ENCODE data around the gene UGT2B11. TPM values are rescaled to one million over a fixed set of nuclear protein-coding genes. Genes with fewer than 3 reads are reported as not detected.
"Not testable (repeated sequence)": the region's sequence is repeated elsewhere in the genome, so short reads cannot be mapped to it uniquely, and the experiment has no call there.

The UGT2B11 gene
- not detected for total RNA-seq

GRCh38 chr4:69214716-69215115 lies at the start of gene UGT2B11:
Gene UGT2B11 (minus strand): TSS chr4:69214748. CDS start chr4:69214722, 26 bp downstream.
- Histone ChIP-seq H3K36me3 (no peaks in the 10 kb centered on the region), H3K27me3 (no peaks in the 10 kb centered on the region), H3K4me1 (no peaks in the 10 kb centered on the region), H3K4me3 (no peak within 1 kb of the TSS), H3K9me3 (no peaks in the 10 kb centered on the region), H3K27ac (no peak within 1 kb of the TSS)
- TF ChIP-seq POLR2A (IDR thresholded peaks at IDR 0.05) (no peak), CTCF (IDR thresholded peaks at IDR 0.05) (no peak), EP300 (IDR thresholded peaks at IDR 0.05) (no peak)
- no peak for DNase-seq (ENCODE audit: low spot score in 2 of 2)
- 82 to 88% methylated on average over 3 of the region's 3 CpGs for WGBS, 2 donors

- H3K27ac ChIP-seq; H3K36me3 ChIP-seq; DNase-seq (ENCODE audit: low spot score in 2 of 2); H3K4me1 ChIP-seq; H3K27me3 ChIP-seq; H3K9me3 ChIP-seq; H3K4me3 ChIP-seq: not testable (repeated sequence)
- WGBS, 2 donors = 74 to 79% methylated on average over 3 of the region's 3 CpGs
These were observed 38.7 kb upstream of the UGT2B11 start for GRCh38 chr4:69253147-69253772.

- H3K4me3 ChIP-seq; H3K36me3 ChIP-seq; H3K27ac ChIP-seq; DNase-seq (ENCODE audit: low spot score in 2 of 2); H3K9me3 ChIP-seq; H3K4me1 ChIP-seq; H3K27me3 ChIP-seq: not testable (repeated sequence)
- WGBS, 2 donors = 88 to 89% methylated on average over 2 of the region's 2 CpGs
These were observed 36.3 kb upstream of the UGT2B11 start for GRCh38 chr4:69250884-69251283.

- H3K4me1 ChIP-seq; H3K27ac ChIP-seq; H3K9me3 ChIP-seq; H3K4me3 ChIP-seq; H3K27me3 ChIP-seq; H3K36me3 ChIP-seq; DNase-seq (ENCODE audit: low spot score in 2 of 2): not testable (repeated sequence)
- WGBS, 2 donors = 81 to 84% methylated on average over 3 of the region's 3 CpGs
These were observed 28.2 kb upstream of the UGT2B11 start for GRCh38 chr4:69242562-69243240.

GRCh38 chr4:69241746-69242145 lies 27.2 kb upstream of the UGT2B11 start:
- 81 to 85% methylated on average over 2 of the region's 2 CpGs for WGBS, 2 donors
- not testable (repeated sequence) for H3K9me3 ChIP-seq; H3K27ac ChIP-seq; H3K4me1 ChIP-seq; H3K4me3 ChIP-seq; H3K36me3 ChIP-seq; DNase-seq (ENCODE audit: low spot score in 2 of 2); H3K27me3 ChIP-seq

- WGBS, 2 donors = 86 to 91% methylated on average over 3 of the region's 3 CpGs
- not testable (repeated sequence) for H3K9me3 ChIP-seq; H3K36me3 ChIP-seq; H3K4me3 ChIP-seq; H3K27me3 ChIP-seq; H3K4me1 ChIP-seq; DNase-seq (ENCODE audit: low spot score in 2 of 2); H3K27ac ChIP-seq
These were observed 26.2 kb upstream of the UGT2B11 start for GRCh38 chr4:69240787-69241186.

GRCh38 chr4:69239557-69240168 lies 25.1 kb upstream of the UGT2B11 start:
- Histone ChIP-seq H3K27me3 (no peaks in the 10 kb centered on the region), H3K36me3 (no peaks in the 10 kb centered on the region), H3K9me3 (peaks cover 0 to 5% (median 0%) of the 10 kb centered on the region in 4 donors), H3K4me3 (no peak overlapping the region), H3K4me1 (no peaks in the 10 kb centered on the region), H3K27ac (no peak overlapping the region)
- DNase-seq (ENCODE audit: low spot score in 2 of 2) = no peak
- WGBS, 2 donors = 87% methylated on average over 6 of the region's 6 CpGs
- TF ChIP-seq EP300 (IDR thresholded peaks at IDR 0.05) (no peak), CTCF (IDR thresholded peaks at IDR 0.05) (no peak), POLR2A (IDR thresholded peaks at IDR 0.05) (no peak)
